ENCODE measurements around the gene LRP1. TPM values are rescaled to one million over a fixed set of nuclear protein-coding genes. Genes with fewer than 3 reads are reported as not detected.
A peak's percentile ranks its signal among the peaks of the same experiment; 100 is the strongest.

Gene LRP1
- total and polyA plus RNA-seq, 2 of the 4 experiments (the other 2 are of a cell fraction): 73.1 to 142 TPM

DNA sequence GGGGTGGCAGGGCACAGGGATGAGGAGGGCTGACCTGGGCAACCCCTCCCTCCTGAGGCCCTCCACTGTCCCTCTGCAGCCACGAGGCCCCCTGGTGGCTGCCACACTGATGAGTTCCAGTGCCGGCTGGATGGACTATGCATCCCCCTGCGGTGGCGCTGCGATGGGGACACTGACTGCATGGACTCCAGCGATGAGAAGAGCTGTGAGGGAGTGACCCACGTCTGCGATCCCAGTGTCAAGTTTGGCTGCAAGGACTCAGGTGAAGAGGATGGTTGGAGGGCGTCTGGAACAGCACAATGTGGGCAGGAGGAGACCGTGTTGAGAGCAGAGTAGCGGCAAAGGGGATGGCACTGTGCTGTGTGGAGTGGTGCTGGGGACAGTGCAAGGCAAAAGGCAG, 44.8 kb downstream of the LRP1 start:
- no peak overlapping the region for H2AK5ac ChIP-seq (ENCODE audit: low read depth, low read length)
- H2BK20ac ChIP-seq (ENCODE audit: low read depth, low read length): no peak overlapping the region
- H4K20me1 ChIP-seq (ENCODE audit: insufficient read depth, low read length): peaks cover 39% of the 10 kb centered on the region
- no peak overlapping the region for H3K18ac ChIP-seq (ENCODE audit: low read depth, low read length)
- intact Hi-C loops (cut with micrococcal nuclease): no loop called here
- DNase-seq (no peak), ATAC-seq (ENCODE audit: low read depth) (peak; percentile 28; the same call in 1 of the 2 replicates)
- no peak overlapping the region for H3K23ac ChIP-seq (ENCODE audit: low read depth, low read length)
- no peak overlapping the region for H3K4ac ChIP-seq (ENCODE audit: low read depth, low read length)
- no peaks in the 10 kb centered on the region for H3K9me3 ChIP-seq (ENCODE audit: control insufficient read depth, insufficient read depth, low read length)
- H4K5ac ChIP-seq (ENCODE audit: low read depth, low read length): no peak overlapping the region
- dilution Hi-C loops (cut with HindIII; ENCODE audit: low sequenced_read_pairs, unreplicated experiment): no loop called here
- no peak overlapping the region for H3K14ac ChIP-seq (replicated peaks; ENCODE audit: low read depth, low read length)
- H3K4me1 ChIP-seq (ENCODE audit: control insufficient read depth, insufficient read depth, low read length): peaks cover 8% of the 10 kb centered on the region
- no peaks in the 10 kb centered on the region; the same call in 1 of the 2 replicates for H3K9me1 ChIP-seq (ENCODE audit: insufficient read depth, low read length)
- H3K36me3 ChIP-seq (ENCODE audit: control insufficient read depth, insufficient read depth, low read length): peaks cover 87% of the 10 kb centered on the region
- no peak overlapping the region for H2AK9ac ChIP-seq (replicated peaks; ENCODE audit: low read depth, low read length, poor library complexity)
- peaks cover 5 to 55% of the 10 kb centered on the region in 2 experiments for H3K79me1 ChIP-seq (ENCODE audit: low read depth in 1 of 2, low read length in 2 of 2)
- H3K4me3 ChIP-seq (ENCODE audit: insufficient read depth, low read depth, low read length): no peak overlapping the region
- H3K9ac ChIP-seq (ENCODE audit: low read depth, low read length): no peak overlapping the region
- no peaks in the 10 kb centered on the region for H3K27me3 ChIP-seq (ENCODE audit: control insufficient read depth, insufficient read depth, low read length)
- peak; percentile 50 for TF ChIP-seq CTCF (conservative IDR thresholded peaks at IDR 0.05; ENCODE audit: low read depth, low read length)
- TF ChIP-seq SMC3 (IDR thresholded peaks at IDR 0.05; ENCODE audit: low read depth, low read length): peak; percentile 56; the same call in 1 of the 2 replicates
- peak; percentile 42 for TF ChIP-seq RAD21 (IDR thresholded peaks at IDR 0.05; ENCODE audit: low read length)
- no peak for TF ChIP-seq CHD1 (IDR thresholded peaks at IDR 0.05; ENCODE audit: low read depth, low read length)
- no peak overlapping the region for H3K27ac ChIP-seq (ENCODE audit: insufficient read depth, low read length)
- no peak overlapping the region for H3K4me2 ChIP-seq (ENCODE audit: low read depth, low read length)
- BruUV-seq (replicated peaks): no TSS peak
- in situ Hi-C loops (cut with MboI; ENCODE audit: low sequenced_read_pairs): no loop called here
- H2BK15ac ChIP-seq (ENCODE audit: low read depth, low read length): no peak overlapping the region
- CTCF ChIA-PET: interaction anchor here (0.9 to 1.3 kb wide), 4 partner anchors 42 to 104 kb away, joined by 3 read pairs; no protein-coding TSS in a partner anchor
- POLR2A ChIA-PET (ENCODE audit: unreplicated experiment): no interaction called here
- 87% methylated on average over 10 of the region's 11 CpGs; no CpG with 5 or more reads in 1 of the 2 experiments for WGBS, 2 experiments (ENCODE audit: extremely low coverage in 2 of 2, insufficient read length in 1 of 2)
- no peak overlapping the region for H4K8ac ChIP-seq (ENCODE audit: low read depth in 2 of 2, low read length in 2 of 2)
- H4K91ac ChIP-seq (ENCODE audit: insufficient read depth, low read depth, low read length): no peak overlapping the region
- H2BK5ac ChIP-seq (ENCODE audit: low read depth, low read length, poor library complexity, severe bottlenecking): no peak overlapping the region
- no peak overlapping the region for H2AFZ ChIP-seq (replicated peaks; ENCODE audit: low read length, poor library complexity)
- H3K56ac ChIP-seq (ENCODE audit: extremely low read depth, insufficient read depth, low read length): no peak overlapping the region
- H2BK120ac ChIP-seq (ENCODE audit: low read depth, low read length): no peak overlapping the region

All from IMR-90 (cell line).